A673 (cell line): ENCODE data around the gene NANS. TPM values are rescaled to one million over a fixed set of nuclear protein-coding genes. Genes with fewer than 3 reads are reported as not detected.

Source experiments
- BruUV-seq: library from RNA; stranded (reverse); fragments of 400-500 nt; replicated peaks from 2 replicates; lab custom pipeline; 2021; lab: Mats Ljungman, UMichigan
- CTCF ChIA-PET: fragments of 300-600 bp; sonication (Branson Sonifier 250); formaldehyde crosslinking; loops from one replicate; lab custom pipeline; 2022; ENCODE audit warnings: antibody characterized with exemption; lab: Charles Lee
- POLR2A ChIA-PET: fragments of 300-600 bp; sonication (Branson Sonifier 250); formaldehyde crosslinking; loops from one replicate; lab custom pipeline; 2022; ENCODE audit warnings: antibody characterized with exemption; ENCODE audit not compliant: low non-redundant PET; lab: Charles Lee
- DNase-seq: peaks from one replicate; pipeline ENCODE4 v3.0.0-alpha.2; 2015; ENCODE audit warnings: low spot score
- H3K27ac ChIP-seq: fragments of 200-600 bp; sonication (generic); 2 replicates; pipeline ENCODE4 v1.5.1; 2016; ENCODE audit warnings: mixed run types, low read depth, mild to moderate bottlenecking, mixed read lengths, antibody characterized with exemption, low read length; ENCODE audit not compliant: poor library complexity, severe bottlenecking
- H3K27me3 ChIP-seq: fragments of 200-600 bp; sonication (generic); replicated peaks from 2 replicates; pipeline ENCODE4 v1.6.1; 2017; ENCODE audit warnings: mixed run types, low read depth, mild to moderate bottlenecking, mixed read lengths, antibody characterized with exemption, low read length; ENCODE audit not compliant: insufficient read depth, poor library complexity
- H3K36me3 ChIP-seq: fragments of 200-600 bp; sonication (generic); 2 replicates; pipeline ENCODE4 v1.6.1; 2016; ENCODE audit warnings: mixed run types, mild to moderate bottlenecking, mixed read lengths, antibody characterized with exemption, low read length; ENCODE audit not compliant: insufficient read depth, poor library complexity, severe bottlenecking
- H3K4me1 ChIP-seq: fragments of 200-600 bp; sonication (generic); 2 replicates; pipeline ENCODE4 v1.6.1; 2017; ENCODE audit warnings: mixed run types, mild to moderate bottlenecking, mixed read lengths, antibody characterized with exemption, low read length; ENCODE audit not compliant: insufficient read depth, poor library complexity, severe bottlenecking
- H3K4me3 ChIP-seq: fragments of 200-600 bp; sonication (generic); 2 replicates; pipeline ENCODE4 v1.5.1; 2016; ENCODE audit warnings: low read depth, mixed run types, mild to moderate bottlenecking, mixed read lengths, low read length; ENCODE audit not compliant: poor library complexity, severe bottlenecking
- H3K9me3 ChIP-seq: fragments of 200-600 bp; sonication (generic); 2 replicates; pipeline ENCODE4 v1.6.1; 2016; ENCODE audit warnings: mixed run types, low read depth, mild to moderate bottlenecking, mixed read lengths, antibody characterized with exemption, low read length; ENCODE audit not compliant: poor library complexity, severe bottlenecking
- EZH2 ChIP-seq: fragments of 200-600 bp; sonication (generic); IDR thresholded peaks from 2 replicates; pipeline ENCODE4 v1.6.1; 2017; ENCODE audit warnings: borderline replicate concordance, low read depth, mild to moderate bottlenecking, mixed read lengths, antibody characterized with exemption, low read length; ENCODE audit not compliant: poor library complexity, severe bottlenecking
- intact Hi-C: fragments of 100-400 bp; cut with micrococcal nuclease; formaldehyde crosslinking; loops from one replicate; pipeline ENCODE4 v1.10.0; 2022; ENCODE audit not compliant: unreplicated experiment
- total RNA-seq: library from RNA; stranded (reverse); gene quantifications from 2 replicates; pipeline ENCODE4 v1.2.3, GENCODE V29; 2021
- TF ChIP-seq, protein P1 (sequence below): fragments of 300-800, 200-600 bp; sonication (generic); conservative IDR thresholded peaks from 2 replicates; pipeline ENCODE4 v1.5.1; 2017; ENCODE audit warnings: low read depth, mild to moderate bottlenecking, antibody characterized with exemption, low read length, moderate library complexity, mixed read lengths

The NANS gene
- total RNA-seq, 1 experiment from 2014 or later: 40.6 TPM

DNA sequence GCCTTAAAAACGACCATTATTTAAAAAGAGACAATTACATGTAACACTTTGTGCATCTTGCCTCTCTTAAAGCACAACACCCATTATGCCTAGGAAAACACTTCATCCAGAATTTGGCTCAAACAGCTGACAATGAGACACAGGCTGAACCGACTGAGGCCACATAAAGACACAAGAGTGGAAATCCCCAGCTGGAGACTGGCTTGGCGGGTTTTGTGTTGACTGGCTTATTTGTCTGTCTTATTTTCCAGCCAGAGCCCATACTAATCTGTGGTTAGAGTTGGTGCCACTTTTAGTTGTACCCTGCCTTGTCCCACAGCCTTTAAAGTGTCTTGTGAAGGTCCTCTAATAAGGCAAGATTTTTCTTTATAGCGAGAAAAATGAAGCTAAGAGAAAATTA, 41.3 kb downstream of the NANS start:
- no peaks in the 10 kb centered on the region for H3K36me3 ChIP-seq
- TF ChIP-seq, protein P1, sequence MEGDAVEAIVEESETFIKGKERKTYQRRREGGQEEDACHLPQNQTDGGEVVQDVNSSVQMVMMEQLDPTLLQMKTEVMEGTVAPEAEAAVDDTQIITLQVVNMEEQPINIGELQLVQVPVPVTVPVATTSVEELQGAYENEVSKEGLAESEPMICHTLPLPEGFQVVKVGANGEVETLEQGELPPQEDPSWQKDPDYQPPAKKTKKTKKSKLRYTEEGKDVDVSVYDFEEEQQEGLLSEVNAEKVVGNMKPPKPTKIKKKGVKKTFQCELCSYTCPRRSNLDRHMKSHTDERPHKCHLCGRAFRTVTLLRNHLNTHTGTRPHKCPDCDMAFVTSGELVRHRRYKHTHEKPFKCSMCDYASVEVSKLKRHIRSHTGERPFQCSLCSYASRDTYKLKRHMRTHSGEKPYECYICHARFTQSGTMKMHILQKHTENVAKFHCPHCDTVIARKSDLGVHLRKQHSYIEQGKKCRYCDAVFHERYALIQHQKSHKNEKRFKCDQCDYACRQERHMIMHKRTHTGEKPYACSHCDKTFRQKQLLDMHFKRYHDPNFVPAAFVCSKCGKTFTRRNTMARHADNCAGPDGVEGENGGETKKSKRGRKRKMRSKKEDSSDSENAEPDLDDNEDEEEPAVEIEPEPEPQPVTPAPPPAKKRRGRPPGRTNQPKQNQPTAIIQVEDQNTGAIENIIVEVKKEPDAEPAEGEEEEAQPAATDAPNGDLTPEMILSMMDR: no peak
- TF ChIP-seq EZH2: no peak
- H3K27me3 ChIP-seq: no peaks in the 10 kb centered on the region
- no peaks in the 10 kb centered on the region for H3K4me1 ChIP-seq
- CTCF ChIA-PET: no interaction called here
- POLR2A ChIA-PET: no interaction called here
- BruUV-seq: no TSS peak
- intact Hi-C loops: no loop called here
- no peak for DNase-seq
- no peaks in the 10 kb centered on the region for H3K9me3 ChIP-seq
- H3K4me3 ChIP-seq: no peak overlapping the region
- H3K27ac ChIP-seq: no peak overlapping the region

- H3K27ac ChIP-seq: no peak overlapping the region
- no peaks in the 10 kb centered on the region for H3K4me1 ChIP-seq
- H3K4me3 ChIP-seq: no peak overlapping the region
- no peaks in the 10 kb centered on the region for H3K27me3 ChIP-seq
- BruUV-seq: no TSS peak
- no peaks in the 10 kb centered on the region for H3K9me3 ChIP-seq
- intact Hi-C loops: no loop called here
- TF ChIP-seq, protein P1: no peak
- no peak for TF ChIP-seq EZH2
- no peaks in the 10 kb centered on the region for H3K36me3 ChIP-seq
- CTCF ChIA-PET: no interaction called here
- POLR2A ChIA-PET: no interaction called here
- no peak for DNase-seq
Measured at GRCh38 chr9:98099346-98099745, 42.8 kb downstream of the NANS start.

DNA sequence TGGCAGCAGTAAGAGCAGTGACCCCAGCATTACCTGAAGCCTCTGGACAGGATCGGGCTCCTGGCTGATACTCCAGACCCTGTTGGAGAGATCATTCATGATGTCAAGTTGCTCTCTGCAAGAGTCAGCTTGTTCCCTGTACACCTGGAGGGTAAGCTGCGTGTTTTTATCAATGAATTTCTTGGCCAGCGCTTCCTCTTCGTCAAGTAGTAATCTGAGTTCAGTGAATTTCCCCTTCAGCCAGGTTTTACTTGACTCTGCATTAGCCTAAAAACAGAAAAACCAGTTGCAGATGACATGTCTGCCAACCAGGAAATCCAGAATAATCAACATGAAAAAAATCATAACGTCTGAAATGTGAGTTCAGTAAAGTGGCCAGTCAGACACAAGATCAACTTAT, 43.4 kb downstream of the NANS start:
- ChIA-PET POLR2A (no interaction called here), CTCF (no interaction called here)
- Histone ChIP-seq H3K4me3 (no peak overlapping the region), H3K36me3 (no peaks in the 10 kb centered on the region), H3K4me1 (no peaks in the 10 kb centered on the region), H3K9me3 (no peaks in the 10 kb centered on the region), H3K27me3 (no peaks in the 10 kb centered on the region), H3K27ac (no peak overlapping the region)
- intact Hi-C loops: no loop called here
- no TSS peak for BruUV-seq
- DNase-seq: no peak
- TF ChIP-seq, protein P1: no peak
- TF ChIP-seq EZH2: no peak
